ENCODE measurements around the gene SLC6A3.
"Not testable (repeated sequence)": the region's sequence is repeated elsewhere in the genome, so short reads cannot be mapped to it uniquely, and the experiment has no call there.

SLC6A3 gene

GRCh38 chr5:1478271-1479035 lies 33.2 kb upstream of the SLC6A3 start:
- DNase-seq (ENCODE audit: insufficient read length, low spot score): no peak
- FAIRE-seq: no peak

- FAIRE-seq (no peak), DNase-seq (ENCODE audit: insufficient read length, low spot score) (no peak)
Observed at GRCh38 chr5:1477341-1477740, 32.1 kb upstream of the SLC6A3 start.

GRCh38 chr5:1476967-1477310 lies 31.7 kb upstream of the SLC6A3 start:
- FAIRE-seq: no peak

GRCh38 chr5:1476181-1476966 lies 31.1 kb upstream of the SLC6A3 start:
- no peak for DNase-seq (ENCODE audit: insufficient read length, low spot score)
- peak; percentile 20 for FAIRE-seq

More at GRCh38 chr5:1476967-1477310, 31.7 kb upstream of the SLC6A3 start:
- DNase-seq (ENCODE audit: insufficient read length, low spot score): no peak

GRCh38 chr5:1475544-1475900 lies 30.3 kb upstream of the SLC6A3 start:
- not testable (repeated sequence) for FAIRE-seq; DNase-seq (ENCODE audit: insufficient read length, low spot score)

- FAIRE-seq (peak; percentile 79), DNase-seq (ENCODE audit: insufficient read length, low spot score) (no peak)
Observed at GRCh38 chr5:1474866-1475543, 29.8 kb upstream of the SLC6A3 start.

GRCh38 chr5:1474183-1474839 lies 29.1 kb upstream of the SLC6A3 start:
- FAIRE-seq (peak; percentile 16), DNase-seq (ENCODE audit: insufficient read length, low spot score) (no peak)

- DNase-seq (ENCODE audit: insufficient read length, low spot score): no peak
- FAIRE-seq: no peak
Observed at GRCh38 chr5:1473746-1474145, 28.5 kb upstream of the SLC6A3 start.

- peak; percentile 48 for FAIRE-seq
- no peak for DNase-seq (ENCODE audit: insufficient read length, low spot score)
Observed at GRCh38 chr5:1472964-1473628, 27.9 kb upstream of the SLC6A3 start.

GRCh38 chr5:1471997-1472963 lies 27.0 kb upstream of the SLC6A3 start:
- no peak for DNase-seq (ENCODE audit: insufficient read length, low spot score)
- FAIRE-seq: no peak

- FAIRE-seq (peak; percentile 84), DNase-seq (ENCODE audit: insufficient read length, low spot score) (no peak)
Observed at GRCh38 chr5:1471240-1471853, 26.1 kb upstream of the SLC6A3 start.

GRCh38 chr5:1470762-1471211 lies 25.5 kb upstream of the SLC6A3 start:
- no peak for DNase-seq (ENCODE audit: insufficient read length, low spot score)
- no peak for FAIRE-seq

GRCh38 chr5:1468629-1469527 lies 23.6 kb upstream of the SLC6A3 start:
- FAIRE-seq: peak; percentile 55
- no peak for DNase-seq (ENCODE audit: insufficient read length, low spot score)

- FAIRE-seq: peak; percentile 23
Observed at GRCh38 chr5:1468247-1468612, 23.0 kb upstream of the SLC6A3 start.

GRCh38 chr5:1467341-1468246 lies 22.4 kb upstream of the SLC6A3 start:
- DNase-seq (ENCODE audit: insufficient read length, low spot score): no peak
- no peak for FAIRE-seq

More at GRCh38 chr5:1468247-1468612, 23.0 kb upstream of the SLC6A3 start:
- peak; percentile 45 for DNase-seq (ENCODE audit: insufficient read length, low spot score)

GRCh38 chr5:1466631-1467265 lies 21.5 kb upstream of the SLC6A3 start:
- no peak for DNase-seq (ENCODE audit: insufficient read length, low spot score)
- no peak for FAIRE-seq

Measured in HTR-8/SVneo (cell line).